Neutrophil (primary cell): ENCODE results near the gene IL1RN.

ENCODE experiments used
- H3K27ac ChIP-seq: fragments of 200-600 bp; sonication (generic); 2 replicates; pipeline ENCODE4 v1.5.1; 2016; ENCODE audit warnings: mild to moderate bottlenecking, moderate library complexity
- H3K27me3 ChIP-seq: fragments of 200-600 bp; sonication (generic); 2 replicates; pipeline ENCODE4 v1.6.0; 2016; ENCODE audit warnings: mild to moderate bottlenecking
- H3K36me3 ChIP-seq: fragments of 200-600 bp; sonication (generic); 2 replicates; pipeline ENCODE4 v1.5.1; 2017
- H3K4me1 ChIP-seq, 2 experiments: fragments of 200-600 bp in 1 of 2; sonication (generic) in 1 of 2; 1 replicate in 1 of 2; 2 replicates in 1 of 2; pipeline versions ENCODE4 v1.5.1 to v1.6.1; 2013 to 2016; ENCODE audit warnings: low read depth in 1 of 2, low read length in 1 of 2, mild to moderate bottlenecking in 1 of 2, moderate library complexity in 1 of 2; ENCODE audit not compliant: control insufficient read depth in 1 of 2, insufficient read depth in 1 of 2
- H3K4me3 ChIP-seq, 2 experiments: fragments of 200-600 bp in 1 of 2; sonication (generic) in 1 of 2; 1 replicate in 1 of 2; 2 replicates in 1 of 2; pipeline ENCODE4 v1.5.1; 2013 to 2016; ENCODE audit warnings: low read depth in 1 of 2, low read length in 1 of 2, mild to moderate bottlenecking in 1 of 2, moderate library complexity in 1 of 2
- H3K9me3 ChIP-seq: fragments of 200-600 bp; sonication (generic); 2 replicates; pipeline ENCODE4 v1.5.1; 2016
- TF ChIP-seq, protein P1 (sequence below): fragments of 200-600 bp; sonication (generic); IDR thresholded peaks from 2 replicates; pipeline ENCODE4 v1.5.1; 2016; ENCODE audit warnings: antibody characterized with exemption

IL1RN gene

DNA sequence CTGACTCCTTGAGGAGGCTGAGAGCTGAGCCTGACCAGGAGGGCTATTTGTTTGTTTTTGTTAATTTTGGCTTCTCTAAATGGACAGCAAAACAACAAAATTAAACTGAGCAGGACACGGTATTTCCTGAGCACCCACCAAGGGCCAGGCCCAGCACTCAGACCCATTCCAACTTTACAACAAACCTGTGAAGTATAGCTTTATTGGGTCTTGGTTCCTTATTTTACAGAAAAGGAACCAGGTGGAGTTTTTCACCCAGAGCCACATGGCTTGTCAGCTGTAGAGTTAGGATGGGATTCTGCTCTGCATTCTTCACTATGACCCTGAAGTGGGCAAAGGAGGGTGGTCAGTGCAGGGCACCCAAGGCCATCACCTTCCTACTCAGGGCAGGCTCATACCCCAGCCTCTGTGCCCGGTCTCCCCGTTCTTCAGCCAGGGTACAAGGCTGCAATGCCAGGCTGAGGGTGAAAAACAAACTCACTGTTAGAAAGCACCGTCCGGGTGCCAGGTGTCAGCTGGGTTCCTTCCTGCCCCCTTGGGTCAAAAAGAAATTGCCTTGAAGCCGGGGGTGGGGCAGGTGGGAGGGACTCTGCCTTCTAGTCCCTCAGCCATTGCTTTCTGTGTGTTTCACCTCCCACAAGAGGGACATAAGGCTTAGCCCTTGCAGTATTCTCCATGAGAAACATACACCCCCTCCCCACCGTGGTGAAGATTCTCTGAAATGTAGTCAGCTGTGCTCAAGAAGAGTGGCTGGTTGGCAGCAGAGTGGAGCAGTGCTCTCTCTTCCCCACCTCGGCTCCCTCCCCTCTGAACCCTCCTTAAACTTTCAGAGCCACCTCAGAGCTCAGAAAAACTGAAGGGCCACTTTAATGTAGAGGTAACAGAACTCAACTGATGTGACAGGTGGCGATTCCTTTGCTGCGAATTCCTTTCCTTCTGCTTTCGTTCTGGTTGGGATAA is 48.6 kb downstream of the IL1RN start:
- Histone ChIP-seq H3K27ac (peak overlapping the region; percentile 96), H3K9me3 (no peaks in the 10 kb centered on the region), H3K4me1 (peaks cover 75 to 88% of the 10 kb centered on the region in 2 experiments), H3K4me3 (peak overlapping the region; percentile 84 to 98), H3K27me3 (no peaks in the 10 kb centered on the region), H3K36me3 (peaks cover 37% of the 10 kb centered on the region)
- TF ChIP-seq, protein P1, sequence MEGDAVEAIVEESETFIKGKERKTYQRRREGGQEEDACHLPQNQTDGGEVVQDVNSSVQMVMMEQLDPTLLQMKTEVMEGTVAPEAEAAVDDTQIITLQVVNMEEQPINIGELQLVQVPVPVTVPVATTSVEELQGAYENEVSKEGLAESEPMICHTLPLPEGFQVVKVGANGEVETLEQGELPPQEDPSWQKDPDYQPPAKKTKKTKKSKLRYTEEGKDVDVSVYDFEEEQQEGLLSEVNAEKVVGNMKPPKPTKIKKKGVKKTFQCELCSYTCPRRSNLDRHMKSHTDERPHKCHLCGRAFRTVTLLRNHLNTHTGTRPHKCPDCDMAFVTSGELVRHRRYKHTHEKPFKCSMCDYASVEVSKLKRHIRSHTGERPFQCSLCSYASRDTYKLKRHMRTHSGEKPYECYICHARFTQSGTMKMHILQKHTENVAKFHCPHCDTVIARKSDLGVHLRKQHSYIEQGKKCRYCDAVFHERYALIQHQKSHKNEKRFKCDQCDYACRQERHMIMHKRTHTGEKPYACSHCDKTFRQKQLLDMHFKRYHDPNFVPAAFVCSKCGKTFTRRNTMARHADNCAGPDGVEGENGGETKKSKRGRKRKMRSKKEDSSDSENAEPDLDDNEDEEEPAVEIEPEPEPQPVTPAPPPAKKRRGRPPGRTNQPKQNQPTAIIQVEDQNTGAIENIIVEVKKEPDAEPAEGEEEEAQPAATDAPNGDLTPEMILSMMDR: no peak

DNA sequence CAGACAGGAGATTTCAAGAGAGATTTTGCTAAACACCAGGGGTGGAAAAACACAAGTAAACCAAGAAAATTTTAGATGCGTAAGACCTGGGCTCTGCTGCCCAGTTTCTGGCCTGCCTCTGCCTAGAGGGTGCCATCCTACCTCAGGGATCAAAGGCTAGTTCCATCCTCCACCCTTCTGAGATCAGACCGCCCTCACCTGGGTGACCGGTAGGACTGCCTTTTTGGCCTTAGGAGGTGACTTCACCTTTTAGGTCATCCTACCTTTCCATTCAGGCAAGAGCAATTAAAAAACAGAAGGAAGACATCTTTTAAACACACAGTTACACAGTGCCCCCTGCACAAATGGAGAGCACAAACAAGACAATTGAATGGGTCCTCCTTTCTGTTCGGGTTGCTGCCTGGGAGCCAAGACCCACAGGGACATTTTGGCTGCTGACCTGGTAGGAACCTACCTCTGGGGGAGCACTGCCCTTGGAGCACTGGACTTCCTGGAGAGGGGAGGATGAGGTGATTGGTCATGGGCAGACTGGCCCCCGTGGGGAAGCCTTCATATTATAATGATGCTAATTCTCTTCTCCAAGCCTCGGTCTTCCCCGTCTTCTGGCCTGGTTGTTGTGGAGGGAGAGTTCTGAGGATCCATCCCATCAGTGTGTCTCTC is 49.4 kb downstream of the IL1RN start:
- H3K36me3 ChIP-seq: peaks cover 37% of the 10 kb centered on the region
- H3K4me3 ChIP-seq: peak overlapping the region; percentile 84 to 98
- no peaks in the 10 kb centered on the region for H3K9me3 ChIP-seq
- peak overlapping the region; percentile 96 for H3K27ac ChIP-seq
- H3K27me3 ChIP-seq: no peaks in the 10 kb centered on the region
- peaks cover 82 to 96% of the 10 kb centered on the region in 2 experiments for H3K4me1 ChIP-seq
- TF ChIP-seq, protein P1: no peak

DNA sequence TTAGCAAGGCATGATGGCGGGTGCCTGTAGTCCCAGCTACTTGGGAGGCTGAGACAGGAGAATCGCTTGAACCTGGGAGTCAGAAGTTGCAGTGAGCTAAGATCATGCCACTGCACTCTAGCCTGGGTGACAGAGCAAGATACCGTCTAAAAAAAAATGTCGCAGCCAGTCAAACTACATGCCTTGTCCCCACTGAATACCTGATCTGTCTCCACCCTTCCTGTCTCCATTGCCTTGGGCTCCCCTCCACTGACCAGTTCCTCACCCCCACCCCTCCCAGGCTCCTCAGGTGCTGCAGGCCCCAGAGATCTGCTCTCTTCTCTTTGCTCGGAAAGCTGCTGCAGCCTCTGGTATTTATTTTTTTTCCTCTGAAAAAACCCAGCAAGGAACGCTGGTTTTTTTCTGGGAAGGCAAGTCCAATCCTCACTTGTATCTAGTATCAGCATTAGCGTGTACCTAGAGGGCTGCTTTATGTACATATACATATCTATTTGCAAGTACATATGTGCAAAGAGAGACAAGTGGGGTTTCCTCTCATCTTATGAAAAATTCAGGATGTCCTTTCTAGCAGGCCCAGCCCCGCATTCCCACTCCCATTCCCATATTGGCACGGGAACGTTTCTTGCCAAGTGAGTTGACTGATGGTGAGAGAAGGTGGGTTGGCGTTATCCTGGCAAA is 50.8 kb downstream of the IL1RN start:
- no peaks in the 10 kb centered on the region for H3K9me3 ChIP-seq
- peaks cover 51% of the 10 kb centered on the region for H3K36me3 ChIP-seq
- H3K4me1 ChIP-seq: peaks cover 84 to 100% of the 10 kb centered on the region in 2 experiments
- TF ChIP-seq, protein P1: no peak
- peak overlapping the region; percentile 92 for H3K27ac ChIP-seq
- H3K27me3 ChIP-seq: no peaks in the 10 kb centered on the region
- H3K4me3 ChIP-seq: no peak overlapping the region

DNA sequence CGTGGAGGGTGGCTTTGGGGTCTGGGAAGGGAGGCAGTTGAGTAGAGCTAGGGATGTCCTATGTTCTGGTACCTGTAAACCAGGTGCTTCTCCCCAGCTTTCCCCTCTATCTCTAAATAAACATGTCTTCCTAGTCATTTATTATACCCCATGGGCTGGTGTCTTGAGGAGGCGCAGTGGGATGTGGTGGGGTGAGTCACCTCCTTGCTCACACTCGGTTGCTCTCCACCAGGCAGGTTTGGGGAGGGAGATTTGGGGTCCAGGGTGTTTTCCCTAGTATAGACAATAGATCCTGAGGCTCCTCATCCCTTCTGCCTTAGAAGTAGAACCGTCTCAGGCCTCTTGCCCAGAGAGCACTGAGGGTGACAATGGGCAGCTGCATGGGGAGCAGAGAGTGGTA is 51.5 kb downstream of the IL1RN start:
- H3K4me3 ChIP-seq: no peak overlapping the region
- peaks cover 84 to 100% of the 10 kb centered on the region in 2 experiments for H3K4me1 ChIP-seq
- no peaks in the 10 kb centered on the region for H3K9me3 ChIP-seq
- TF ChIP-seq, protein P1: no peak
- H3K36me3 ChIP-seq: peaks cover 58% of the 10 kb centered on the region
- H3K27me3 ChIP-seq: no peaks in the 10 kb centered on the region
- H3K27ac ChIP-seq: peak overlapping the region; percentile 92

DNA sequence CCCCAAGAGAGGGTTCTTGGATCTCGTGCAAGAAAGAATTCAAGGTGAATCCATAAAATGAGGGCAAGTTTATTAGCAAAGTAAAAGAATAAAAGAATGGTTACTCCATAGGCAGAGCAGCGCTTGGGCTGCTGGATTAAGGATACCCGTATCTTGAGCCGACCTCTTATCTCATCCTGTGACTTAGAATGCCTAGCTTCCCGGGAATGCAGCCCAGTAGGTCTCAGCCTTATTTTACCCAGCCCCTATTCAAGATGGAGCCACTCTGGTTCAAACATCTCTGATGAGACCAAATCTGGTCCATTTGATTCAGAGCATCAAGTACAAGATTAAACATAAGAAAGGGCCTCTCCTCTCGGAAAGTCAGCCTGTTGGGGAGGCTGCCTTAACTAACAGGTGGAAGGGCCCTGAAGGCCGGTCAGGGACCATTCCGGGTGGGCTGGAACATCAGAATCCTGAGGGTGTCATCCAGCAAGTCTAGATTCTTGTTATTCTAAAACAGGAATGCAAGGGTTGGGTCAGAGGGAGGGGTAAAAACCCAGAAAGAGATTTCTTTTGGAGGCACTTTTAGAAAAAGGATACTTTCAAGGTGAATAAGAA is 52.1 kb downstream of the IL1RN start:
- TF ChIP-seq, protein P1: no peak
- Histone ChIP-seq H3K9me3 (no peaks in the 10 kb centered on the region), H3K27ac (peak overlapping the region; percentile 92), H3K27me3 (no peaks in the 10 kb centered on the region), H3K4me1 (peaks cover 90 to 100% of the 10 kb centered on the region in 2 experiments), H3K4me3 (peak overlapping the region in 1 of 2 experiments; percentile 63), H3K36me3 (peaks cover 64% of the 10 kb centered on the region)
